ENCODE results near the gene KRT8. TPM values are rescaled to one million over a fixed set of nuclear protein-coding genes. Genes with fewer than 3 reads are reported as not detected.

The KRT8 gene
- total and polyA plus RNA-seq, 2 of the 13 experiments (the other 11 are each of a cell fraction or from before 2014, with no cell fraction given): 498 to 718 TPM

- TF ChIP-seq REPIN1 (CRISPR knock-in tag; IDR thresholded peaks at IDR 0.05; ENCODE audit: borderline replicate concordance, low read depth) (peak; percentile 55; the same call in 1 of the 2 replicates), SKI (IDR thresholded peaks at IDR 0.05; ENCODE audit: partially characterized antibody) (no peak), ZNF441 (CRISPR knock-in tag; IDR thresholded peaks at IDR 0.05; ENCODE audit: borderline replicate concordance) (no peak), HDAC1 (CRISPR knock-in tag; IDR thresholded peaks at IDR 0.05) (peak; percentile 66), ZNF572 (CRISPR knock-in tag; IDR thresholded peaks at IDR 0.05) (0 out of 2 replicates have a peak, but pooled peaks have one; percentile 36), ZNF460 (CRISPR knock-in tag; IDR thresholded peaks at IDR 0.05; ENCODE audit: borderline replicate concordance) (no peak), ZBTB42 (CRISPR knock-in tag; IDR thresholded peaks at IDR 0.05) (no peak), ZEB1 (IDR thresholded peaks at IDR 0.05; ENCODE audit: insufficient replicate concordance, low read depth) (no peak), TEF (CRISPR knock-in tag; IDR thresholded peaks at IDR 0.05) (no peak), ZNF784 (CRISPR knock-in tag; IDR thresholded peaks at IDR 0.05; ENCODE audit: borderline replicate concordance) (0 out of 2 replicates have a peak, but pooled peaks have one; percentile 25), DRAP1 (CRISPR knock-in tag; IDR thresholded peaks at IDR 0.05) (no peak), FOXP1 (IDR thresholded peaks at IDR 0.05) (no peak), FOXP1 (CRISPR knock-in tag; IDR thresholded peaks at IDR 0.05) (no peak), NBN (conservative IDR thresholded peaks at IDR 0.05) (no peak), PAWR (CRISPR knock-in tag; IDR thresholded peaks at IDR 0.05; ENCODE audit: borderline replicate concordance) (no peak), ZSCAN12 (CRISPR knock-in tag; IDR thresholded peaks at IDR 0.05) (no peak), CCAR2 (optimal IDR thresholded peaks at IDR 0.05; ENCODE audit: low read depth, low read length) (no peak), MXD4 (CRISPR knock-in tag; IDR thresholded peaks at IDR 0.05) (no peak), ZNF605 (CRISPR knock-in tag; IDR thresholded peaks at IDR 0.05) (0 out of 2 replicates have a peak, but pooled peaks have one; percentile 18), EP300 (IDR thresholded peaks at IDR 0.05; ENCODE audit: low read depth in 2 of 2, low read length in 2 of 2) (no peak), EP300 (CRISPR knock-in tag; IDR thresholded peaks at IDR 0.05; ENCODE audit: borderline replicate concordance) (no peak), FOXA3 (CRISPR knock-in tag; IDR thresholded peaks at IDR 0.05) (no peak)
- TF ChIP-seq, protein P1, sequence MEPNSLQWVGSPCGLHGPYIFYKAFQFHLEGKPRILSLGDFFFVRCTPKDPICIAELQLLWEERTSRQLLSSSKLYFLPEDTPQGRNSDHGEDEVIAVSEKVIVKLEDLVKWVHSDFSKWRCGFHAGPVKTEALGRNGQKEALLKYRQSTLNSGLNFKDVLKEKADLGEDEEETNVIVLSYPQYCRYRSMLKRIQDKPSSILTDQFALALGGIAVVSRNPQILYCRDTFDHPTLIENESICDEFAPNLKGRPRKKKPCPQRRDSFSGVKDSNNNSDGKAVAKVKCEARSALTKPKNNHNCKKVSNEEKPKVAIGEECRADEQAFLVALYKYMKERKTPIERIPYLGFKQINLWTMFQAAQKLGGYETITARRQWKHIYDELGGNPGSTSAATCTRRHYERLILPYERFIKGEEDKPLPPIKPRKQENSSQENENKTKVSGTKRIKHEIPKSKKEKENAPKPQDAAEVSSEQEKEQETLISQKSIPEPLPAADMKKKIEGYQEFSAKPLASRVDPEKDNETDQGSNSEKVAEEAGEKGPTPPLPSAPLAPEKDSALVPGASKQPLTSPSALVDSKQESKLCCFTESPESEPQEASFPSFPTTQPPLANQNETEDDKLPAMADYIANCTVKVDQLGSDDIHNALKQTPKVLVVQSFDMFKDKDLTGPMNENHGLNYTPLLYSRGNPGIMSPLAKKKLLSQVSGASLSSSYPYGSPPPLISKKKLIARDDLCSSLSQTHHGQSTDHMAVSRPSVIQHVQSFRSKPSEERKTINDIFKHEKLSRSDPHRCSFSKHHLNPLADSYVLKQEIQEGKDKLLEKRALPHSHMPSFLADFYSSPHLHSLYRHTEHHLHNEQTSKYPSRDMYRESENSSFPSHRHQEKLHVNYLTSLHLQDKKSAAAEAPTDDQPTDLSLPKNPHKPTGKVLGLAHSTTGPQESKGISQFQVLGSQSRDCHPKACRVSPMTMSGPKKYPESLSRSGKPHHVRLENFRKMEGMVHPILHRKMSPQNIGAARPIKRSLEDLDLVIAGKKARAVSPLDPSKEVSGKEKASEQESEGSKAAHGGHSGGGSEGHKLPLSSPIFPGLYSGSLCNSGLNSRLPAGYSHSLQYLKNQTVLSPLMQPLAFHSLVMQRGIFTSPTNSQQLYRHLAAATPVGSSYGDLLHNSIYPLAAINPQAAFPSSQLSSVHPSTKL (CRISPR knock-in tag; IDR thresholded peaks at IDR 0.05): no peak; the same call in 1 of the 2 replicates
- TF ChIP-seq, protein P2, sequence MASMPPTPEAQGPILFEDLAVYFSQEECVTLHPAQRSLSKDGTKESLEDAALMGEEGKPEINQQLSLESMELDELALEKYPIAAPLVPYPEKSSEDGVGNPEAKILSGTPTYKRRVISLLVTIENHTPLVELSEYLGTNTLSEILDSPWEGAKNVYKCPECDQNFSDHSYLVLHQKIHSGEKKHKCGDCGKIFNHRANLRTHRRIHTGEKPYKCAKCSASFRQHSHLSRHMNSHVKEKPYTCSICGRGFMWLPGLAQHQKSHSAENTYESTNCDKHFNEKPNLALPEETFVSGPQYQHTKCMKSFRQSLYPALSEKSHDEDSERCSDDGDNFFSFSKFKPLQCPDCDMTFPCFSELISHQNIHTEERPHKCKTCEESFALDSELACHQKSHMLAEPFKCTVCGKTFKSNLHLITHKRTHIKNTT (CRISPR knock-in tag; IDR thresholded peaks at IDR 0.05): no peak
Measured at GRCh38 chr12:52879394-52880351, 25.2 kb downstream of the KRT8 start (continued).
